Suprapubic skin (tissue), 4 donors: ENCODE results near the gene TNS1.

ENCODE experiments used
- CTCF ChIP-seq, 2 donors: fragments of 200-600 bp in 1 of 2; fragments of 450-650 bp in 1 of 2; sonication (generic) in 1 of 2; IDR thresholded peaks; one replicate each; pipeline ENCODE4 v1.5.1; 2016 to 2019; ENCODE audit warnings: antibody characterized with exemption in 2 of 2, mild to moderate bottlenecking in 1 of 2, moderate library complexity in 1 of 2
- POLR2A ChIP-seq, 2 donors: fragments of 450-650 bp; IDR thresholded peaks; one replicate each; pipeline ENCODE4 v1.6.1; 2017; ENCODE audit warnings: antibody characterized with exemption in 2 of 2, mild to moderate bottlenecking in 2 of 2, moderate library complexity in 2 of 2
- POLR2AphosphoS5 ChIP-seq, 3 donors: sonication (generic); formaldehyde crosslinking; IDR thresholded peaks; one replicate each; pipeline ENCODE4 v1.6.1; 2017; ENCODE audit warnings: antibody characterized with exemption in 3 of 3

- TF ChIP-seq CTCF (IDR thresholded peaks at IDR 0.05) (no peak), POLR2A (IDR thresholded peaks at IDR 0.05) (no peak), POLR2AphosphoS5 (IDR thresholded peaks at IDR 0.05) (no peak)
Observed at GRCh38 chr2:217848351-217848957, 154.3 kb downstream of the TNS1 start.
